HCT116 (cell line): Measurements from ENCODE around the gene PCDH10. TPM values are rescaled to one million over a fixed set of nuclear protein-coding genes. Genes with fewer than 3 reads are reported as not detected.

Experiments used
- ATAC-seq: fragments of 200-7000 bp; cut with Tn5 transposase; 2 replicates; pipeline ENCODE4 v1.9.1; 2020; ENCODE audit warnings: mild to moderate bottlenecking, moderate library complexity
- BruUV-seq: library from RNA; stranded (reverse); fragments of 400-500 nt; replicated peaks from 2 replicates; lab custom pipeline; 2021; lab: Mats Ljungman, UMichigan
- CTCF ChIA-PET: fragments of 300-600 bp; sonication (Branson Sonifier 250); formaldehyde crosslinking; loops from one replicate; lab custom pipeline; 2021; ENCODE audit warnings: antibody characterized with exemption; lab: Charles Lee
- POLR2A ChIA-PET: fragments of 300-600, 350-600 bp; sonication (Branson Sonifier 250); formaldehyde crosslinking; loops from one replicate; lab custom pipeline; 2021; ENCODE audit warnings: antibody characterized with exemption; lab: Charles Lee
- RAD21 ChIA-PET, 2 experiments: fragments of 300-600 bp; sonication (Branson Sonifier 250); formaldehyde crosslinking; loops; one replicate each; lab custom pipeline; 2023; ENCODE audit warnings: low total read pairs in 2 of 2; ENCODE audit not compliant: uncharacterized antibody in 2 of 2, unreplicated experiment in 2 of 2, low non-redundant PET in 1 of 2; lab: Charles Lee
- DNase-seq: peaks from one replicate; pipeline ENCODE4 v3.0.0-alpha.2; 2010; ENCODE audit warnings: low read depth, low spot score
- H2AFZ ChIP-seq: fragments of 200-600 bp; shearing (Covaris generic), sonication (generic); 2 replicates; pipeline ENCODE4 v1.6.1; 2017; ENCODE audit warnings: low read depth, mixed run types, mixed read lengths, antibody characterized with exemption, low read length; ENCODE audit not compliant: poor library complexity, severe bottlenecking
- H3K27ac ChIP-seq: 2 replicates; pipeline ENCODE4 v1.5.1; 2012; ENCODE audit warnings: low read depth, low read length
- H3K27me3 ChIP-seq: fragments of 200-600 bp; sonication (generic); 2 replicates; pipeline ENCODE4 v1.6.1; 2016; ENCODE audit warnings: mixed run types, low read length, mixed read lengths; ENCODE audit not compliant: insufficient read depth
- H3K36me3 ChIP-seq, 2 experiments: fragments of 200-500 bp in 1 of 2; fragments of 200-600 bp in 1 of 2; sonication (Bioruptor generic) in 1 of 2; sonication (generic) in 1 of 2; 2 replicates each; pipeline versions ENCODE4 v1.5.1 to v1.6.1; 2014 to 2016; ENCODE audit warnings: low read length in 2 of 2, inconsistent platforms in 1 of 2, mixed read lengths in 1 of 2, mixed run types in 1 of 2; ENCODE audit not compliant: insufficient read depth in 2 of 2, control insufficient read depth in 1 of 2
- H3K4me1 ChIP-seq, 2 experiments: fragments of 200-600 bp in 1 of 2; sonication (generic) in 1 of 2; 2 replicates each; pipeline versions ENCODE4 v1.5.1 to v1.6.1; 2012 to 2017; ENCODE audit warnings: low read length in 2 of 2, inconsistent platforms in 1 of 2, mild to moderate bottlenecking in 1 of 2, mixed read lengths in 1 of 2, mixed run types in 1 of 2, moderate library complexity in 1 of 2; ENCODE audit not compliant: insufficient read depth in 2 of 2, control insufficient read depth in 1 of 2
- H3K4me2 ChIP-seq: fragments of 200-600 bp; sonication (generic); 2 replicates; pipeline ENCODE4 v1.6.1; 2017; ENCODE audit warnings: mixed run types, low read length, mixed read lengths
- H3K4me3 ChIP-seq, 2 experiments: fragments of 200-600 bp in 1 of 2; sonication (generic) in 1 of 2; replicated peaks in 1 of 2; 2 replicates each; pipeline ENCODE4 v1.5.1; 2011 to 2016; ENCODE audit warnings: low read length in 2 of 2, control low read depth in 1 of 2, low read depth in 1 of 2, mild to moderate bottlenecking in 1 of 2, mixed read lengths in 1 of 2, mixed run types in 1 of 2
- H3K79me2 ChIP-seq: fragments of 200-600 bp; sonication (generic); 2 replicates; pipeline ENCODE4 v1.6.1; 2017; ENCODE audit warnings: mild to moderate bottlenecking, mixed run types, low read length, moderate library complexity, mixed read lengths; ENCODE audit not compliant: insufficient read depth
- H3K9ac ChIP-seq: fragments of 200-600 bp; sonication (generic); 2 replicates; pipeline ENCODE4 v1.6.1; 2016; ENCODE audit warnings: low read length, mixed read lengths
- H3K9me2 ChIP-seq: fragments of 200-600 bp; sonication (generic), shearing (Covaris generic); 2 replicates; pipeline ENCODE4 v1.6.1; 2017; ENCODE audit warnings: mixed run types, mild to moderate bottlenecking, moderate library complexity; ENCODE audit not compliant: insufficient read depth
- H3K9me3 ChIP-seq, 2 experiments: fragments of 200-500 bp in 1 of 2; fragments of 200-600 bp in 1 of 2; sonication (Bioruptor generic) in 1 of 2; sonication (generic) in 1 of 2; 2 replicates each; pipeline ENCODE4 v1.6.1; 2014 to 2017; ENCODE audit warnings: low read length in 2 of 2, mixed read lengths in 2 of 2, inconsistent platforms in 1 of 2, low read depth in 1 of 2, mild to moderate bottlenecking in 1 of 2, mixed run types in 1 of 2, moderate library complexity in 1 of 2; ENCODE audit not compliant: control insufficient read depth in 1 of 2, insufficient read depth in 1 of 2
- H4K20me1 ChIP-seq: fragments of 200-600 bp; sonication (generic), shearing (Covaris generic); 2 replicates; pipeline ENCODE4 v1.6.1; 2017; ENCODE audit warnings: mixed run types, mild to moderate bottlenecking, moderate library complexity; ENCODE audit not compliant: insufficient read depth
- ELF1 ChIP-seq: IDR thresholded peaks from 2 replicates; pipeline ENCODE4 v1.6.1; 2012; ENCODE audit warnings: low read depth, borderline replicate concordance
- EZH2phosphoT487 ChIP-seq: fragments of 200-600 bp; IDR thresholded peaks from 2 replicates; pipeline ENCODE4 v1.6.1; 2018; ENCODE audit warnings: antibody characterized with exemption, borderline replicate concordance
- POLR2A ChIP-seq: IDR thresholded peaks from 2 replicates; pipeline ENCODE4 v1.7.0; 2011; ENCODE audit warnings: borderline replicate concordance; ENCODE audit not compliant: insufficient read depth, insufficient read length; ENCODE audit errors: extremely low read depth
- POLR2AphosphoS5 ChIP-seq: IDR thresholded peaks from 2 replicates; pipeline ENCODE4 v1.6.1; 2011; ENCODE audit warnings: mild to moderate bottlenecking, low read depth, low read length, moderate library complexity
- SIN3A ChIP-seq: IDR thresholded peaks from 2 replicates; pipeline ENCODE4 v1.6.1; 2012; ENCODE audit warnings: low read depth
- SP1 ChIP-seq: IDR thresholded peaks from 2 replicates; pipeline ENCODE4 v1.6.1; 2012; ENCODE audit warnings: low read depth
- YY1 ChIP-seq: IDR thresholded peaks from 2 replicates; pipeline ENCODE4 v1.6.1; 2011; ENCODE audit warnings: low read length, low read depth, moderate library complexity, mild to moderate bottlenecking; ENCODE audit not compliant: insufficient replicate concordance; ENCODE audit errors: extremely low read depth
- ZFX ChIP-seq: fragments of 450-650 bp; IDR thresholded peaks from 2 replicates; pipeline ENCODE4 v1.6.1; 2017
- intact Hi-C: fragments of 100-400 bp; cut with micrococcal nuclease; formaldehyde crosslinking; loops from 2 replicates; pipeline ENCODE4 v1.10.0; 2022
- total RNA-seq: library from RNA; stranded (reverse); gene quantifications from one replicate; pipeline ENCODE4 v1.2.1, GENCODE V29; 2021; ENCODE audit not compliant: unreplicated experiment

PCDH10 gene
- total RNA-seq, 1 experiment from 2014 or later: not detected

DNA sequence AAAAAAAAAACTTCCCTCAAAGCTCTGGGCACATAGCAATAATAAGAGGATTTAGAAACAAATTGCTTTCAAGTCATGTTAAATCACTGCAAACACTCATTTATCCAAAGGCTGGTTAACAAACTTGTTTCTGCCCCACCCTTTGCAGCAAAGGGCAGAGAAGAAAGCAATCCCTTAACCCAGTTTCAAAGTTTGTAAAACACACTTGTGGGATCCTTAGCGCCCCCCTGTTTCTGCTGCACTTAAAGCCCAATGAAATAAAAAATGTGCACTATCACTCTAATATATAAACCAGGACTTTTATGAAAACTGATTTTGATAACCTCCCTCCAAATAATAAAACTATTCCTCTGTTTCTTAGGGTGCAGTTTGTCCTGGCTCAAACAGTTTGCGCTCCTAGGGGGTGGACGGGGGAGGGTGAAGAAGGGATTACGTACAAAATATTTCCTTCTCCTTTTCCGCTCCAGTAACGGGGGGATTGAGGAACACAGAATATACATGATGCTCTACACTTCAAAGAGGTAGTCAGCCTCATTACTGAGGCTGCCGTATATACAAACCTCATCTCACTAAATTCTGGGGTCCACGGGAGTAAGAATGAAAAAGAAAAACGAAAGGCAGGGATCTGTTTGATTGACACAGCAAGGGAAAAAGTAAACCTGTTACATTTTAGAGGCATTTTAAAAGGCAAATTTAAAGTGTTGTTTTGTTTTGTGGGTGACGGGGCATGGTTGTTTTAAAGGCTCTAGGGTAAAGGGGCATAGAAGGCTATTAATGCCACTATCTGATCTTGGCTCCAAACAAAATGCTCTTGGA, 3.1 kb upstream of the PCDH10 start:
- Histone ChIP-seq H3K9me2 (no peaks in the 10 kb centered on the region), H3K4me1 (no peaks in the 10 kb centered on the region), H3K4me3 (peak overlapping the region in 1 of 2 experiments; percentile 30; a peak in 3 of 4 replicates), H3K27me3 (no peaks in the 10 kb centered on the region), H3K36me3 (no peaks in the 10 kb centered on the region), H3K79me2 (no peaks in the 10 kb centered on the region), H4K20me1 (no peaks in the 10 kb centered on the region), H3K27ac (no peak overlapping the region), H3K9ac (no peak overlapping the region), H2AFZ (peak overlapping the region; percentile 74), H3K9me3 (no peaks in the 10 kb centered on the region), H3K4me2 (peak overlapping the region; percentile 51)
- no TSS peak for BruUV-seq
- RAD21 ChIA-PET: interaction anchor here in 1 of 2 experiments (1.4 kb wide), 1 partner anchor 1760 kb away, joined by 3 read pairs; no protein-coding TSS in a partner anchor
- CTCF ChIA-PET: interaction anchor here (1.1 to 1.3 kb wide), 3 partner anchors 9 to 1632 kb away, joined by 3 to 4 read pairs (median 4); no protein-coding TSS in a partner anchor
- intact Hi-C loops: loop anchor here (5.0 to 10.0 kb wide), 2 partner anchors 336 to 1759 kb away; no protein-coding TSS in a partner anchor
- TF ChIP-seq ELF1 (no peak), SIN3A (no peak), ZFX (no peak), SP1 (no peak), EZH2phosphoT487 (no peak), POLR2A (no peak), POLR2AphosphoS5 (no peak), YY1 (no peak)
- POLR2A ChIA-PET: no interaction called here
- DNase-seq (no peak), ATAC-seq (no peak)
